Immature natural killer cell (primary cell): ENCODE data around the gene CTIF. TPM values are rescaled to one million over a fixed set of nuclear protein-coding genes. Genes with fewer than 3 reads are reported as not detected.
"Not testable (repeated sequence)": the region's sequence is repeated elsewhere in the genome, so short reads cannot be mapped to it uniquely, and the experiment has no call there.

Experiments
- DNase-seq, 3 donors: peaks; one replicate each; pipeline ENCODE4 v3.0.0; 2022; ENCODE audit warnings: mixed read lengths in 1 of 3
- H3K27ac Mint-ChIP-seq, 6 donors: one replicate each; pipeline ENCODE4 v1.8.0; 2020; ENCODE audit warnings: mixed read lengths in 6 of 6, mild to moderate bottlenecking in 5 of 6, inconsistent platforms in 4 of 6, moderate library complexity in 3 of 6
- H3K27me3 Mint-ChIP-seq, 3 donors: one replicate each; pipeline ENCODE4 v1.8.0; 2020 to 2021; ENCODE audit warnings: low read depth in 3 of 3, mild to moderate bottlenecking in 3 of 3, mixed read lengths in 3 of 3, moderate library complexity in 3 of 3, inconsistent platforms in 1 of 3
- H3K36me3 Mint-ChIP-seq, 3 donors: one replicate each; pipeline ENCODE4 v1.8.0; 2020; ENCODE audit warnings: mixed read lengths in 3 of 3, inconsistent platforms in 2 of 3, mild to moderate bottlenecking in 2 of 3
- H3K4me1 Mint-ChIP-seq, 2 donors: one replicate each; pipeline ENCODE4 v1.8.0; 2020; ENCODE audit warnings: inconsistent platforms in 2 of 2, mild to moderate bottlenecking in 2 of 2, mixed read lengths in 2 of 2, moderate library complexity in 1 of 2
- H3K4me3 Mint-ChIP-seq, 5 donors: one replicate each; pipeline ENCODE4 v1.8.0; 2020; ENCODE audit warnings: mild to moderate bottlenecking in 5 of 5, mixed read lengths in 5 of 5, inconsistent platforms in 3 of 5, moderate library complexity in 3 of 5
- H3K9me3 Mint-ChIP-seq, 6 donors: one replicate each; pipeline ENCODE4 v1.8.0; 2020; ENCODE audit warnings: mild to moderate bottlenecking in 6 of 6, mixed read lengths in 6 of 6, inconsistent platforms in 4 of 6, moderate library complexity in 3 of 6
- polyA plus RNA-seq, 3 donors: library from polyadenylated mRNA; unstranded; fragments of 300-500 nt; fragmentation: Illumina TruSeq; gene quantifications; one replicate each; pipeline ENCODE4 v1.2.3, GENCODE V29; 2021

Gene CTIF
- polyA plus RNA-seq, 3 donors from 2014 or later: 0.28 to 1.2 TPM; not detected in 1

- H3K36me3 Mint-ChIP-seq: no peaks in the 10 kb centered on the region
- H3K9me3 Mint-ChIP-seq: no peaks in the 10 kb centered on the region
- H3K4me3 Mint-ChIP-seq: no peak overlapping the region
- peak overlapping the region in 4 of 6 donors; percentile 6 to 52 (median 41) for H3K27ac Mint-ChIP-seq
- H3K27me3 Mint-ChIP-seq: peaks cover 0 to 9% (median 5%) of the 10 kb centered on the region in 3 donors
- H3K4me1 Mint-ChIP-seq: peaks cover 31 to 47% of the 10 kb centered on the region in 2 donors
- no peak for DNase-seq
Measured at GRCh38 chr18:48803951-48804855, 265.4 kb downstream of the CTIF start.

GRCh38 chr18:48804856-48805610, 266.2 kb downstream of the CTIF start:
- H3K36me3 Mint-ChIP-seq: no peaks in the 10 kb centered on the region
- DNase-seq: no peak
- peaks cover 0 to 9% (median 3%) of the 10 kb centered on the region in 3 donors for H3K27me3 Mint-ChIP-seq
- peaks cover 33 to 45% of the 10 kb centered on the region in 2 donors for H3K4me1 Mint-ChIP-seq
- no peak overlapping the region for H3K4me3 Mint-ChIP-seq
- peak overlapping the region in 5 of 6 donors; percentile 6 to 42 (median 26) for H3K27ac Mint-ChIP-seq
- H3K9me3 Mint-ChIP-seq: no peaks in the 10 kb centered on the region

DNA sequence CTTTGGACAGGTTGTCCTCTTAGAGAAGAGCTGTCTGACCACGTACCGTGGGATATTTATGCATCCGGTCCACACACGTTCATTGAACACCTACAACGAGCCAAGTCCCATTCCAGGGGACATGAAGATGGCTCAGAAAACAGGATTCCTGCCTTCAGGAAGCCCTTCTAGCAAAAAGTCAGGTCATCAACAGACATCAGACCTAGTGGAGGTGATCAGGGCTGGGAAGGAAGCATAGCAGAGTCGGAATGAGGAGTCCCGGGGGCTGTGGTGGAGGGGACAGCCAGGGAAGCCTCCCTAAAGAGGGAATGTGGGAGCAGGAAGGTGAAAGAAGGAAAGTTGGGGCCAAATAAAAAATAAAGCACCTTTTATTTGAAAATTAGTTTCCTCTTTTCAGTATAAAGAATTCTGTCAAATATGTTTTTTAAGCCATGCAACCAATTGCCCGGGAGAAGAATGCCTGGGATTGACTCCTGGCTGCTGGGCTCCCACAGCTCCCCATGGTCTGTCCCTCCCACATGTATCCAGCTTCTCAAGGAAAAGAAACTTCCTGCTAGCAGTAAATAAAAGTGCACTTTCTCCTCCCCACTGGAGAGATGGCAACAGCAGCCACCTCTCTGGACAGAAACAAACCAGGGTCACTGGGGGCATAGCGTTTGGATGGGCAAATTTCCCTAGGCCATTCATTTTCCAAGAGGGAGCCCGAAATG, 267.1 kb downstream of the CTIF start:
- Mint-ChIP-seq H3K27me3 (peaks cover 0 to 9% (median 3%) of the 10 kb centered on the region in 3 donors), H3K9me3 (no peaks in the 10 kb centered on the region), H3K4me1 (peaks cover 35 to 51% of the 10 kb centered on the region in 2 donors), H3K36me3 (no peaks in the 10 kb centered on the region), H3K27ac (peak overlapping the region in 2 of 6 donors; percentile 24 to 80), H3K4me3 (peak overlapping the region in 3 of 5 donors; percentile 15 to 33 (median 30))
- DNase-seq: no peak

DNA sequence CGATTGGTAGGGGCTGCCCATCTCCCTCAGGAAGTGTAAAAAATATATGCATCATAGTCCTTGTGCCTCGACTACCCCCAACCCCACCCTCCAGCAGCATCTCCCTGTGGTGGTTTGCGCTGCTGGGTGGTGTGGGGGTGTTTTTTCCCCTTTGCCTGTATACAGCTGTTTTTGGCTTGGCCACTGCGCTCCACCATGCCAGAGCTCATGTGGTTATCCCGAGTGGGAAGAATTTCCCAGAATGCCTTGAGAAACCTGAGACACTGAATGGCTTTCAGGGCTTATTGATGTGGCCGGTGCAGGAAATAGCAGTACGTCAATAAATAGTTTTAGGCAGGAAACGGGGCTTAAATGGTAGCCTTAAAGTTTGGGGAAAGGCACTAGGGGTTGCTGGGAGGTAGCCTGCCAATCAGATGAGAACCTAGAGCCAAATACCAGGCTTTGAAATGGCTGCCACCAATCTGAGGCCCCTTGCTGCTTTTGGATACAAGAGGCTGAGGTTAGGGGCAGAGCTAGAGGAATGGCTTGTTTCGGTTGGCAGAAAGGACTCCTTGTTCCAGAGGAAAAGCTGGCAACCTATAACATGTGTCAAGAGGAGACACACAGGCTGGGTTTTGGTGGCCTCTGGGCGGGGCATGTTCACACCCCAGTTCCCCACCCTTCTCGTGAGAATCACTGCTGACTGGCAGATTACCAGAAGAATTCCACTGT, 267.9 kb downstream of the CTIF start:
- peaks cover 36 to 52% of the 10 kb centered on the region in 2 donors for H3K4me1 Mint-ChIP-seq
- H3K27ac Mint-ChIP-seq: peak overlapping the region in 5 of 6 donors; percentile 4 to 87 (median 77)
- no peaks in the 10 kb centered on the region for H3K9me3 Mint-ChIP-seq
- H3K27me3 Mint-ChIP-seq: peaks cover 0 to 9% (median 3%) of the 10 kb centered on the region in 3 donors
- no peaks in the 10 kb centered on the region for H3K36me3 Mint-ChIP-seq
- peak overlapping the region; percentile 9 to 51 (median 39) for H3K4me3 Mint-ChIP-seq
- peak; percentile 18 to 40 (median 27) for DNase-seq

GRCh38 chr18:48808476-48808875, 269.6 kb downstream of the CTIF start:
- Mint-ChIP-seq H3K27me3 (peaks cover 0 to 9% (median 4%) of the 10 kb centered on the region in 3 donors), H3K4me3 (no peak overlapping the region), H3K27ac (peak overlapping the region in 1 of 6 donors; percentile 45), H3K4me1 (peaks cover 47 to 61% of the 10 kb centered on the region in 2 donors), H3K36me3 (no peaks in the 10 kb centered on the region), H3K9me3 (no peaks in the 10 kb centered on the region)
- DNase-seq: no peak

DNA sequence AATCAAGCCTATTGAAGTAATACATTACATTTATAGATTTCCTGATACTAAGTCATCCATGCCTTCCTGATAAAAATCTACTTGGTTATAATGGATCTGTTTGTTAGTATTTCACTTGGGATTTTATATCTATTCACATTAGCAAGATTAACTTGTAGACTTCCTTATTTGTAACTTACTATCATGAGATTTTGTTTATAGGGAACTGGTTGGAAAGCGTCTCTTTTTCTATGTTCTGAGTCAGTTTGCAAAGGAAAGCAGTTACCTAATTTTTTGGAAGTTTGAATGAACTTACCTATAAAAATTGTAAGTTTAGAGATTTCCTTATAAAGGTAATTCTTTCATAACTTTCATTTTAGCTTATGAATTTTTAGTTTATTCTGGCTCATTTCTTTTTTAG, 270.5 kb downstream of the CTIF start:
- Mint-ChIP-seq H3K36me3 (no peaks in the 10 kb centered on the region), H3K27ac (no peak overlapping the region), H3K4me1 (peaks cover 56 to 70% of the 10 kb centered on the region in 2 donors)

GRCh38 chr18:48810805-48811204, 272.0 kb downstream of the CTIF start:
- Mint-ChIP-seq H3K27ac (peak overlapping the region in 2 of 6 donors; percentile 54 to 66), H3K27me3 (peaks cover 3 to 10% (median 10%) of the 10 kb centered on the region in 3 donors), H3K36me3 (no peaks in the 10 kb centered on the region), H3K9me3 (no peaks in the 10 kb centered on the region), H3K4me3 (no peak overlapping the region), H3K4me1 (peaks cover 60 to 74% of the 10 kb centered on the region in 2 donors)
- DNase-seq: no peak

More for the DNA sequence above, 270.5 kb downstream of the CTIF start:
- no peak for DNase-seq
- no peaks in the 10 kb centered on the region for H3K9me3 Mint-ChIP-seq
- peaks cover 3 to 13% (median 11%) of the 10 kb centered on the region in 3 donors for H3K27me3 Mint-ChIP-seq
- no peak overlapping the region for H3K4me3 Mint-ChIP-seq

GRCh38 chr18:48811401-48811800, 272.6 kb downstream of the CTIF start:
- peaks cover 0 to 2% (median 0%) of the 10 kb centered on the region in 3 donors for H3K36me3 Mint-ChIP-seq
- peaks cover 61 to 74% of the 10 kb centered on the region in 2 donors for H3K4me1 Mint-ChIP-seq
- no peaks in the 10 kb centered on the region for H3K9me3 Mint-ChIP-seq
- H3K27ac Mint-ChIP-seq: peak overlapping the region in 2 of 6 donors; percentile 54 to 58
- H3K27me3 Mint-ChIP-seq: peaks cover 3 to 10% (median 10%) of the 10 kb centered on the region in 3 donors
- no peak overlapping the region for H3K4me3 Mint-ChIP-seq
- no peak for DNase-seq

GRCh38 chr18:48811977-48812451, 273.2 kb downstream of the CTIF start:
- not testable (repeated sequence) for H3K27me3 Mint-ChIP-seq, H3K9me3 Mint-ChIP-seq, DNase-seq, H3K36me3 Mint-ChIP-seq
- Mint-ChIP-seq H3K4me1 (peaks cover 61 to 71% of the 10 kb centered on the region in 2 donors), H3K4me3 (peak overlapping the region in 2 of 5 donors; percentile 38 to 75), H3K27ac (peak overlapping the region; percentile 94 to 98 (median 96))

DNA sequence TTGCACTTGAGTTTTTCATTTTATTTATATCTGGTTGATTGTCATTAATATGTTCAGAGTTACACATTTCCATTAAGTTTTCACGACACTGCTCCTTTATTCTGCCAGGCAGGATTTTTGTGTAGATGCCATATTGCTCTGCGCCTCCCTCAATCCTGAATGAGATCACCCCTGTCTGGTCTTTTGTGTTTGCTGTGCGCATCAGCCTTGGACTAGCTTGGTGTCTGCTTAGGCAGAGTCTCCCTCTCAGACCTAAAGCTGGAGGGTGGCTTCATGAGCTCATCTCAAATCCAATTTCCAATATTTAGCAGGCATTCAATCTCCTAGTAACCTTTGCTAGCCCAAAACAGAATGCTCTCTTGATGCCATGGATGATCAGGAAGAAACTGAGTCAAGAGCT, 274.5 kb downstream of the CTIF start:
- Mint-ChIP-seq H3K9me3 (no peaks in the 10 kb centered on the region), H3K36me3 (peaks cover 5 to 6% (median 6%) of the 10 kb centered on the region in 3 donors), H3K4me3 (peak overlapping the region; percentile 61 to 75 (median 69)), H3K27me3 (peaks cover 3 to 10% (median 6%) of the 10 kb centered on the region in 3 donors), H3K27ac (peak overlapping the region; percentile 94 to 98 (median 96)), H3K4me1 (peaks cover 66 to 69% of the 10 kb centered on the region in 2 donors)
- peak in 1 of 3 donors; percentile 13 for DNase-seq

DNA sequence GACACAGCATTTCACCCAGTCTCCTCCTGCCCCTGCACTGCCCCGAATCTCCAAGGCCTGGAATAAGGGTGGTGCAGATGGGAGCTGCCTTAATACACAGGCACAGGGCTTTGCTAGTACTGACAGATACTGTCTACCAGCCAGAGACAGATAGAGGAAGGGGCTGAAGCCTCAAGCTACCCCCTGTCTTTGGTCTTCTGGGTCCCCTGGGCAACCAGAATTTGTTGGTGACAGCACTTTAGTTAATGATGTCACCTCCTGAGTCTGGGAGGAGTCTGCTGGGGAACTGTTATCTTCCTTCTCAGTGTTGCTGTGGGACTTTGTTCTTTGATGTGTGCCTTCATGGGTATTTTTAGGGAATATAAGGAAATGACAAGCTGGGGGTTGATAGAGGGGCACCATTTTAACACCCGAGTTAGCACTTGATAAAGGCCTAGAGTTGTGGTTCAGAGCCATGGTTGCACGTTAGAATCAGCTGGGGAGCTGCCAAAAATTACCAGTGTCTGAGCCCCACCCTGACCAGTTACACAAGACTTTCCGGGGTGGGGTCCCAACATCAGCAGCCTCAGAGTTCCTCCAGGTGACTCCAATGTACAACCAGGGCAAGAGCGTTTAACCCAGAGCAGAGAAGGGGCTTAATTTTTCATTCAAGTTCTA, 275.1 kb downstream of the CTIF start:
- peak overlapping the region; percentile 61 to 75 (median 69) for H3K4me3 Mint-ChIP-seq
- H3K27me3 Mint-ChIP-seq: peaks cover 3 to 10% (median 6%) of the 10 kb centered on the region in 3 donors
- H3K36me3 Mint-ChIP-seq: peaks cover 11 to 12% (median 12%) of the 10 kb centered on the region in 3 donors
- no peaks in the 10 kb centered on the region for H3K9me3 Mint-ChIP-seq
- H3K27ac Mint-ChIP-seq: peak overlapping the region; percentile 94 to 98 (median 96)
- H3K4me1 Mint-ChIP-seq: peaks cover 73 to 75% of the 10 kb centered on the region in 2 donors
- DNase-seq: peak; percentile 82 to 89 (median 85)
